OCI-LY7 (cell line): ENCODE results near the gene IRS1. TPM values are rescaled to one million over a fixed set of nuclear protein-coding genes. Genes with fewer than 3 reads are reported as not detected.

ENCODE experiments used
- BruUV-seq: library from RNA; stranded (reverse); fragments of 400-500 nt; replicated peaks from 2 replicates; lab custom pipeline; 2021; lab: Mats Ljungman, UMichigan
- CTCF ChIA-PET: fragments of 300-600 bp; sonication (Branson Sonifier 250); formaldehyde crosslinking; loops from one replicate; lab custom pipeline; 2022; ENCODE audit warnings: antibody characterized with exemption; ENCODE audit not compliant: unreplicated experiment; lab: Charles Lee
- POLR2A ChIA-PET: fragments of 300-600 bp; sonication (Branson Sonifier 250); formaldehyde crosslinking; loops from one replicate; lab custom pipeline; 2022; ENCODE audit warnings: antibody characterized with exemption; lab: Charles Lee
- DNase-seq: peaks from one replicate; pipeline ENCODE4 v3.0.0-alpha.2; 2015; ENCODE audit warnings: low spot score
- H2AFZ ChIP-seq: fragments of 200-600 bp; sonication (generic), shearing (Covaris generic); 2 replicates; pipeline ENCODE4 v1.6.1; 2014; ENCODE audit warnings: mild to moderate bottlenecking, antibody characterized with exemption, low read length, moderate library complexity
- H3K27ac ChIP-seq: fragments of 200-600 bp; sonication (generic); 2 replicates; pipeline ENCODE4 v1.5.1; 2014; ENCODE audit warnings: mixed run types, low read depth, mild to moderate bottlenecking, moderate library complexity, low read length, inconsistent platforms; ENCODE audit not compliant: poor library complexity, severe bottlenecking
- H3K36me3 ChIP-seq: fragments of 200-600 bp; sonication (generic); 2 replicates; pipeline ENCODE4 v1.6.1; 2014; ENCODE audit warnings: mild to moderate bottlenecking, antibody characterized with exemption, low read length, moderate library complexity, mixed read lengths; ENCODE audit not compliant: insufficient read depth
- H3K4me1 ChIP-seq: fragments of 200-600 bp; sonication (generic); 2 replicates; pipeline ENCODE4 v1.5.1; 2014; ENCODE audit warnings: mild to moderate bottlenecking, low read length; ENCODE audit not compliant: insufficient read depth, poor library complexity, severe bottlenecking
- H3K4me2 ChIP-seq: fragments of 200-600 bp; sonication (generic); 2 replicates; pipeline ENCODE4 v1.6.1; 2014; ENCODE audit warnings: mild to moderate bottlenecking, low read length
- H3K4me3 ChIP-seq: fragments of 200-600 bp; sonication (generic); 2 replicates; pipeline ENCODE4 v1.5.1; 2014; ENCODE audit warnings: mild to moderate bottlenecking, low read depth, low read length; ENCODE audit not compliant: poor library complexity, severe bottlenecking
- H3K79me2 ChIP-seq: fragments of 200-600 bp; sonication (generic); 2 replicates; pipeline ENCODE4 v1.6.1; 2016; ENCODE audit warnings: low read depth, mild to moderate bottlenecking, low read length, moderate library complexity, mixed read lengths; ENCODE audit not compliant: insufficient read depth
- H3K9me2 ChIP-seq: fragments of 200-600 bp; sonication (generic); 2 replicates; pipeline ENCODE4 v1.6.1; 2016; ENCODE audit warnings: mild to moderate bottlenecking, low read length, mixed read lengths; ENCODE audit not compliant: insufficient read depth
- H3K9me3 ChIP-seq: fragments of 200-600 bp; sonication (generic); 2 replicates; pipeline ENCODE4 v1.6.1; 2014; ENCODE audit warnings: mild to moderate bottlenecking, mixed run types, low read length, mixed read lengths
- H4K20me1 ChIP-seq: fragments of 200-600 bp; sonication (generic); 2 replicates; pipeline ENCODE4 v1.6.1; 2014; ENCODE audit warnings: mild to moderate bottlenecking, antibody characterized with exemption, low read length, moderate library complexity, mixed read lengths; ENCODE audit not compliant: insufficient read depth
- EZH2phosphoT487 ChIP-seq: fragments of 200-600 bp; sonication (generic); IDR thresholded peaks from 2 replicates; pipeline ENCODE4 v1.6.1; 2018; ENCODE audit warnings: low read depth, borderline replicate concordance, mild to moderate bottlenecking, mixed run types, antibody characterized with exemption, low read length, moderate library complexity, mixed read lengths
- intact Hi-C: fragments of 100-400 bp; cut with micrococcal nuclease; formaldehyde crosslinking; loops from one replicate; pipeline ENCODE4 v1.10.0; 2022; ENCODE audit not compliant: unreplicated experiment
- total RNA-seq, 2 experiments: library from RNA; depleted of rRNA in 1 of 2; stranded (reverse); fragments of >200 nt in 1 of 2; shearing (Covaris generic) in 1 of 2; gene quantifications; 2 replicates each; pipeline ENCODE4 v1.2.3, GENCODE V29; 2014 to 2022
- TF ChIP-seq, protein P1 (sequence below): fragments of 200-600 bp; sonication (generic); conservative IDR thresholded peaks from 2 replicates; pipeline ENCODE4 v1.5.1; 2014; ENCODE audit warnings: mild to moderate bottlenecking, antibody characterized with exemption, low read length, moderate library complexity, mixed read lengths

IRS1 gene
- total RNA-seq, 2 experiments from 2014 or later: 18.1 to 23.5 TPM

DNA sequence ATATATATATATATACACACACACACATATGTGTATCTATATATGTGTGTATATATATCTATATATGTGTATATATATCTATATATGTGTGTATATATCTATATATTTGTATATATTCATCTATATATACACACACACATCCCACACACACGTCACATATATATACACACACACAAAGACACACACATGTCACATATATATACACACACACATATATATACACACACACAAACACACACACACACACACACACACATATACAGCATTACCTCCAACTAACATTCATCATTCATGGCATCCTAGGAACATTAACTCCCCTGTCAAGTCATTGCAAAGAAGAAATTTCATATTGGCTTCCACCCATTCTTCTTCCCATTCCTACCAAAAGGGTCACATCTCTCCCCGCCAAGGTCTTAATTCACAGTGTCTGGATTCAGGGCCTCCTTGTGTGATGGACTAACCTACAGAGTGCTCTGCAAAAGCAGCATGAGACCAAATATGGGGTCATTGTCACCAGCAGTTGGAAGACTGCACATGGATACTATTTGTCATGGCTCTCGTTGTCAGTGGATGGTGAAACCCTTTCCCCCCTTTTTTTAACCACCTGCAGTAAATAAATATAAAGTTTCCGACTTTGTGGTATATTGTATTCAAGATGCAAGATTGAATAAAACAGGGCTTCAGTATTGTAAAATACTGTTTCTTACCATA is 67.0 kb downstream of the IRS1 start:
- H4K20me1 ChIP-seq: no peaks in the 10 kb centered on the region
- POLR2A ChIA-PET: interaction anchor here (0.5 to 0.9 kb wide), 4 partner anchors 20 to 887 kb away, joined by 3 read pairs; no protein-coding TSS in a partner anchor

DNA sequence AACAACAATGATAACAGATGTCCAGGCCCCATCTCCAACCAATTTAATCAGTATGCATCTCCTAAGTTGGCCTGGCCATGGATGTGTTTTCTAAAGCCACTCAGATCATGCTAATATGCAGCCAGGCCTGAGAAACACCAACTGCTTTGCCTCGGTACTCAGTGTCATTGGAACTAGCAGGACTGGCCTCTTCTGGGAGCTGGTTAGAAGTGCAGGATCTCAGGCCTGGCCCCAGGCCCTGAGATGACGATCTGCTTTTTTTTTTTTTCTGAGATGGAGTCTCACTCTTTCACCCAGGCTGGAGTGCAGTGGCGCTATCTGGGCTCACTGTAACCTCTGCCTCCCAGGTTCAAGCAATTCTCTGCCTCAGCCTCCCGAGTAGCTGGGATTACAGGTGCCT is 69.1 kb downstream of the IRS1 start:
- no peaks in the 10 kb centered on the region for H3K9me2 ChIP-seq
- ChIA-PET POLR2A (no interaction called here), CTCF (no interaction called here)
- no peaks in the 10 kb centered on the region for H3K9me3 ChIP-seq
- no peak for TF ChIP-seq EZH2phosphoT487
- TF ChIP-seq, protein P1, sequence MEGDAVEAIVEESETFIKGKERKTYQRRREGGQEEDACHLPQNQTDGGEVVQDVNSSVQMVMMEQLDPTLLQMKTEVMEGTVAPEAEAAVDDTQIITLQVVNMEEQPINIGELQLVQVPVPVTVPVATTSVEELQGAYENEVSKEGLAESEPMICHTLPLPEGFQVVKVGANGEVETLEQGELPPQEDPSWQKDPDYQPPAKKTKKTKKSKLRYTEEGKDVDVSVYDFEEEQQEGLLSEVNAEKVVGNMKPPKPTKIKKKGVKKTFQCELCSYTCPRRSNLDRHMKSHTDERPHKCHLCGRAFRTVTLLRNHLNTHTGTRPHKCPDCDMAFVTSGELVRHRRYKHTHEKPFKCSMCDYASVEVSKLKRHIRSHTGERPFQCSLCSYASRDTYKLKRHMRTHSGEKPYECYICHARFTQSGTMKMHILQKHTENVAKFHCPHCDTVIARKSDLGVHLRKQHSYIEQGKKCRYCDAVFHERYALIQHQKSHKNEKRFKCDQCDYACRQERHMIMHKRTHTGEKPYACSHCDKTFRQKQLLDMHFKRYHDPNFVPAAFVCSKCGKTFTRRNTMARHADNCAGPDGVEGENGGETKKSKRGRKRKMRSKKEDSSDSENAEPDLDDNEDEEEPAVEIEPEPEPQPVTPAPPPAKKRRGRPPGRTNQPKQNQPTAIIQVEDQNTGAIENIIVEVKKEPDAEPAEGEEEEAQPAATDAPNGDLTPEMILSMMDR: no peak
- intact Hi-C loops: no loop called here
- H3K4me2 ChIP-seq: no peak overlapping the region
- H3K79me2 ChIP-seq: no peaks in the 10 kb centered on the region
- no peaks in the 10 kb centered on the region for H4K20me1 ChIP-seq
- H2AFZ ChIP-seq: no peak overlapping the region
- DNase-seq: no peak
- H3K36me3 ChIP-seq: peaks cover 3% of the 10 kb centered on the region
- no peak overlapping the region for H3K27ac ChIP-seq
- no peaks in the 10 kb centered on the region for H3K4me1 ChIP-seq
- BruUV-seq: no TSS peak
- no peak overlapping the region for H3K4me3 ChIP-seq

More for the DNA sequence above, 67.0 kb downstream of the IRS1 start:
- BruUV-seq: no TSS peak
- Histone ChIP-seq H3K9me2 (no peaks in the 10 kb centered on the region), H2AFZ (no peak overlapping the region), H3K27ac (no peak overlapping the region), H3K79me2 (no peaks in the 10 kb centered on the region), H3K4me3 (no peak overlapping the region), H3K4me2 (no peak overlapping the region), H3K9me3 (no peaks in the 10 kb centered on the region), H3K4me1 (no peaks in the 10 kb centered on the region), H3K36me3 (peaks cover 16% of the 10 kb centered on the region)
- CTCF ChIA-PET: no interaction called here
- TF ChIP-seq, protein P1: no peak
- TF ChIP-seq EZH2phosphoT487: no peak
- intact Hi-C loops: no loop called here
- no peak for DNase-seq

DNA sequence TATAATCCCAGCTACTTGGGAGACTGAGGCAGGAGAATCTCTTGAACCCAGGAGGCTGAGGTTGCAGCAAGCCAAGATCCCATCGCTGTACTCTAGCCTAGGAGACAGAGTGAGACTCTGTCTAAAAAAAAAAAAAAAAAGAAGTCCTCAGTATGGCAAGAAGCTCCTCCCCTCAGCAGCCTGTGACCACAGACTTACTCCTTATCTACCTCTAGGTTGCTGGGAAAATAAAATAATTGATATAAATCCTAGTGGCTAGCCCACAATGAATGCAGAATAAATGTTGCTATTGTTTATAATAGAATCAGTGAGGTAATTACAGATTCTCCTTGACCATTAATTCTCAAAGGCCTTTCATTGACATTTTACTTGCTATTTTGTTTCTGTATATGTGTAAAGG is 70.6 kb downstream of the IRS1 start:
- intact Hi-C loops: no loop called here
- POLR2A ChIA-PET: interaction anchor here (0.6 to 1.4 kb wide), 3 partner anchors 13 to 542 kb away, joined by 3 to 4 read pairs (median 3); no protein-coding TSS in a partner anchor
- Histone ChIP-seq H3K79me2 (no peaks in the 10 kb centered on the region), H3K4me2 (no peak overlapping the region), H3K27ac (no peak overlapping the region), H4K20me1 (no peaks in the 10 kb centered on the region), H3K4me1 (no peaks in the 10 kb centered on the region), H3K36me3 (no peaks in the 10 kb centered on the region), H3K9me3 (no peaks in the 10 kb centered on the region), H3K9me2 (no peaks in the 10 kb centered on the region), H2AFZ (no peak overlapping the region), H3K4me3 (no peak overlapping the region)
- no peak for TF ChIP-seq EZH2phosphoT487
- TF ChIP-seq, protein P1: no peak
- CTCF ChIA-PET: no interaction called here
- BruUV-seq: no TSS peak
- DNase-seq: no peak
